NCI-H2227 treated with DMSO at 0.1 percent for 48 hours (cell line): Measurements from ENCODE around the gene MSI2.

Experiments used
- DNase-seq: peaks from one replicate; lab custom pipeline; 2025; lab: John Stamatoyannopoulos, UW

Gene MSI2

DNA sequence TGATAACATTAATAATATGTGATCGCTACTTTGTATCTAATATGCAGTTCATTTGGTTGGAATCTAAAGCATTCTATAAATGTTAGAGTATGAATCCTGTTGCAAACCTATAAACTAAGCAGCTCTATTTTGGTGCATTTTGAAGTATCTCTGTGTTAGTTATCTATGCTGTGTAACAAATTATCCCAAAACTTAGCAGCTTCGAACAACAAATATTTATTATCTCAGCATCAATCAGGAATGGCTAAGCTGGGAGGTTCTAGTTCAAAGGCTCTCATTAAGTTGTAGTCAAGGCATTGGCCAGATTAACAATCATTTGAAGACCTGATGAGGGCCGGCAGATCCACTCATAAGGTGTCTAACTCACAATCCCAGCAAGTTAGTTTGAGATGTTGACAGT lies 10.1 kb upstream of the MSI2 start:
- no peak for DNase-seq

DNA sequence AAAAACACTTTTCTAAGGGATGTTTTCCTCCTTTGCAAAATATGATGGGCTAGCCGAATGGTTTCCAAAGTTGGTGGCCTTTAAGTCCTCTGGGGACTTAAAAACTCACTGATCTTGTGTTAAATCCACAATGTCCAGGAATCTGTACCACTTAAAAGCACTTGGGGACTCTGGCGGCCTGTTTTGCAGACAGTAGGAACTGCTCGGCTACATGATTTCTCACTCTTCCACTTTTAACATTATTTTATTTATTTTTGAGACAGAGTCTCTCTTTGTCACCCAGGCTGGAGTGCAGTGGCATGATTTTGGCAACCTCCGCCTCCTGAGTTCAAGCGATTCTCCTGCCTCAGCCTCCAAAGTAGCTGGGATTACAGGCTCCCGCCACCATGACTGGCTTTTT lies 9.1 kb upstream of the MSI2 start:
- no peak for DNase-seq

GRCh38 chr17:57247913-57248312 lies 8.4 kb upstream of the MSI2 start:
- no peak for DNase-seq

- DNase-seq: no peak
These were observed 6.8 kb upstream of the MSI2 start for GRCh38 chr17:57249520-57249919.

DNA sequence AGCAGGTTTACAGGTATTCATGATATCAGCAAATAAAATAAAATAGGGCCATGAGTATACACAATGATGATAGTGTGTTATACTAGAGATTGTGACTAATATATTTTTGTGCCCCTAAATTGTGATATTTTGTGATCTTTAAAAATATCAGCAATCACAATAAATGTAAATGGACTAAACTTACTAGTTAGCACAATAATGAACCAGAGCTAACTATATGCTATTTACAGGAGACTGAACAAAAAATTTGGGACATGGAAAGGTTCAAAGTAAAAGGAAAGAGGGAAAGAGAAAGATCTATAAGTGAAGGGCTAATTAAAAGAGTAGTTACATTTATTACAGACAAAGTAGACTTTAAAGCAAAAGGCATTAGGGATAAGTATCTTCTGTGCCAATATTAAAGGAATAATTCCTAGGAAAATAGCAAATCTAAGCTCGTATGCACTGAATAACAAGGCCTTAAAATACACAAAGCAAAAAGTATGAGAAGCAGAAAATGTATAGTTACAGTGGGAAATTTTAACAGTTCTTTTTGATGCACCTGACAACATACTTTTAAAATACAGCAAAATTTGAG lies 5.0 kb upstream of the MSI2 start:
- DNase-seq: no peak

DNA sequence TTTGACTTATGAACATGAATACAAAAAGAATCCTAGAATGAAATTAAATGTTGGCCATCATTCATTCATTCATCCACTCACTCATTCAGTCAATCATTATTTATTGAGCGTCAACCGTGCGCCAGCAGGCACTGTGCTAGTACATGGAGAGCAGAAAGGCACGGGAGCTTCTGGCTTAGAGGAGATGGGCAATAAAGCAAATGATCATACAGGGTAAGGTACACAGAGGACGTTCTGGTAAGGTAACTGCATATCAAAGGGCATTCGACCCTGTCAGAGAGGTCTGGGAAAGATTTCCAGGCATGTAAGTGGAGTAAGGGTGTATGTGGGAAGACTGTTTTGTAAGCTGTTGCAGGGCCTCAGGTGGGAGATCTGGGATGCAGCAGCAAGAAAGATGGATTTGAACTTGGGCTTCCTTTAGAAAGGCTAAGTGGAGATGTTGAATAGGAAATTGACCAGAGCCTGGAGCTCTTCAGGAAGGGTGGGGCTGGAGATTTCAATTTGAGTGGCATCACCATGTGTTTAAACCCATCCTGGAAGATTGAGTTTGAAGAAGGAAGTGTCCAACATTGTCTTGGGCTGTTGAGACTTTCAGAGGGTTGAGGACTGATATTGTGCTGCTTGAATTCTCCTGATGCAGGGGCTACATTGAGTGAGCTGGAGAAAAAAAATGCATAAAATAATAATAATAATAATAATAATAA lies 2.8 kb upstream of the MSI2 start:
- no peak for DNase-seq

- no peak for DNase-seq
These were observed 1.0 kb upstream of the MSI2 start for GRCh38 chr17:57255182-57255775.

DNA sequence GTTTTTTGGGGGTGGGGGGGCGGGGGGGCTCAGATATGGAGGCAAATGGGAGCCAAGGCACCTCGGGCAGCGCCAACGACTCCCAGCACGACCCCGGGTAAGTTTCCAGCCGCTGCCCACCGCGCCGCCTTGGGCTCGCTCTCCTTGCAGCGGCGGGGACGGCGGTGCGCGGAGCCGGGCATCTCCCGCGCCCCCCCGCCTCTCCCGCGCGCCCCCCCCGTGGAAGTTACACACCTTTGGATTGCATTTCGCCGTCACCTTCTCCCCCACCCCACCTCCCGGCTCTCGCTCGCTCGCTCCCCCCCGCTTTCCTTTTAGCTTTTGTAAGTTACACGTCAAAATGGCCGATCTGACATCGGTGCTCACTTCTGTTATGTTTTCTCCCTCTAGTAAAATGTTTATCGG lies 387 bp downstream of the MSI2 start:
- no peak for DNase-seq

- no peak for DNase-seq
These were observed 1.0 kb downstream of the MSI2 start for GRCh38 chr17:57257195-57257894.

DNA sequence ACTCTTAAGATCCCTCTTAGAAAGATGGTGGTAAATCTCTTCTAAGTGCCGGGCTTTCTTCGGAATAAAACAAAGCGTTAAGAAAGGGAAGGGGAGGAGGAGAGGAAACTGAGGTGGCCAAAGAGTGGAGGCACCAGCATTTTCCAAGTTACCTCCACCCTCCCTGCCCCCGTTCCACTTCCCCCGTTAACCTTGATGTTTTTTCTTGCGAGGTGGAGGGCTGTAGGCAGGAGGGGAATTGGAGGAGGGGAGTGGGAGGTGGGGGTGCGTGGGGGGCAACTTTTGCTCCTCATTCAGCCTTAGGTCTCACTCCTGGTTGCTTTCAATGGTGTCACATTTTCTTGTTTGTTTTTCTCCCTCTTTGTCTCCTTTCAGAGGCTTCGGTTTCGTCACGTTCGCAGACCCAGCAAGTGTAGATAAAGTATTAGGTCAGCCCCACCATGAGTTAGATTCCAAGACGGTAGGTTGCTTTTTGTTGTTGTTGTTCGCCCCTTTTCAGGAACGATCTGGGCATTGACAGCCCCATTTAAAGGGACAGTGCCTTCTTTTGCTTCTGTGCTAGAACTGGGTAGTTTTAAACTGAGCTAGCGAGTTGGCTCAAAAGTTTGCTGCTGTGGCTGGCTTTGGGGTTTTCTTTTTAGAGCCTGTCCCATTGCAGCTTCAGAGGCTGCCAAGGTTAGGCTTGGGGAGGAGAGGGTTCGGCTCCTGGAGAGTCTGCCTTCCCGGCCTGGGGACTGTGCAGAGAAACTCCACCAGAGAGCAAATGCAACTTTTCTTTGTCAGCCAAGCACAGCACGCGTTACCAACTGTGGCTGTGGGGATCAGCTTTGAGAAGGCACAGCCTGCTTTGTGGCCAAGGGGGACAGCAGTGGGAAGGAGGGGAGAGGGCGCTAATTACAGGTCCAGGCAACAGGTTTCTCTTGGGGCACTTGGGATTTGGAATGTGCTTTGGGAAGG lies 1.9 kb downstream of the MSI2 start:
- no peak for DNase-seq

DNA sequence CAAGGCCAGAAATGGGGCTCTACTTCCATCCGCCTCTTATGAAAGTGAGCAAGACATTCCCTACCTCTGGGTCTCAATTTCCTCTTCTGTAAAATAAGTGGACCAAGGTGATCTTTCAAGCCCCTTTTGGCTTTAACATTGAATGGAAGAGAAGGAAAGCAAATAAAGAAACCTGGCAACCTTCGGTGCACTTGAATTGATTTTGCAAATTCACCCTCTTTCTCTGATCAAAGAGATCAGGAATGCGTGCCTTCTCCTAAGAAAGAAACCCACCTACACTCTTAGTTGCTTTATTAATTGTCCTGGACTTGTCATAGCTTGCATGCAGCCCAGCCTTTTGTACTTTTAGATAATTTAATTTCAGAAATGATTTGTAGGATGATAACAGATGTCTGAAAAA lies 3.0 kb downstream of the MSI2 start:
- DNase-seq: no peak

- DNase-seq: no peak
These were observed 3.5 kb downstream of the MSI2 start for GRCh38 chr17:57259817-57260216.

DNA sequence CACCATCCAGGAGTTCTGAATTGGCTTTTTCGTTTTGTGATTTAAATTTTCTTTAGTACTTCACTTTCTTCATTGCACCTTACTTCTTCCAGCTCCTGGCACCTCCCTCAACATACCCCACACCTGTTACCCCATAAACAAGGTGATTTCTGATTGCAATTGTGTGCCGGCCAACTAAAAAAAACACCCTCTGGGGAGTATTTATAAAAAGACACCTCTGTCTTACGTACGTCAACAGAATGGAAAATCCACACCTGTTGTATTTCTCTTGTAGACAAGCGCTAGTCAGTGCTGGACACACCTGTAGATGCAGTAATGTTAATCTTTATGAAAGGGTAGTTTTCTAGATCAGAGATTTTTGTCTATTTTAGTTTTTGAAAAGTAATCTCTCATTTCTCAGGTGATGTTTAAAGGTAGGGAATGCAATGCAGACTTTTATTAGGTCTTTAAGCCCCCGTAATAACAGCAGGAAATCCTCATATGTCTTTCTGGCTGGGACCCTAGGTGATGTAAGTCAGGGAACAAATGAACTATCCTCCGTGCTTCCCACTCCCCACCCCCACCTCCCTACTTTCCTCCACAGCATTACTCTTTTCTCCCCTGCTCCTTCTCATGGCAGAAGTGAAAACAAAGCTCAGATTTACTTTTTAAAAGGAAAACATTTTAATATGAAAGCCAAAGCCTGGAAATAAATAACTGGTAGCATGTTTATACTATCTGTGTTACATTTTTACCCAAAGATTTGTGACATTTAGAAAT lies 4.2 kb downstream of the MSI2 start:
- no peak for DNase-seq

DNA sequence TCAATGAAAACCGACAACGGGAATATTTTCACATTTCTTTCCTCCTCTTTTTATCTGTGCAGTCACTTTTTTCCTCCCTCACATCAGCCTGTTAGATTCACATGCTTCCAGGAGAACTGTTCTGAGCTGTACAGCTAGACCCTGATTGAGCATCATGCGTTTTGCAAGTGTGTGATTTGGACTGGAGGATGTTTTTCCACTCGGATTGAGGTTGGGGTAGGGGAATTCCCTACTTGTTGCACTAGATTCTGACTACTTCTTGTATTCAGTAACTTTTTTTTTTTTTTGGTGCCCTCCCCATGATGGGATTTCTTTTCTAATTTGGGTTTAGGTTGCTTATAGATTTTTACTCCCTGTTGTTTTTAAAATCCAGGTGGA lies 4.8 kb downstream of the MSI2 start:
- no peak for DNase-seq

- no peak for DNase-seq
These were observed 6.2 kb downstream of the MSI2 start for GRCh38 chr17:57262557-57262956.

DNA sequence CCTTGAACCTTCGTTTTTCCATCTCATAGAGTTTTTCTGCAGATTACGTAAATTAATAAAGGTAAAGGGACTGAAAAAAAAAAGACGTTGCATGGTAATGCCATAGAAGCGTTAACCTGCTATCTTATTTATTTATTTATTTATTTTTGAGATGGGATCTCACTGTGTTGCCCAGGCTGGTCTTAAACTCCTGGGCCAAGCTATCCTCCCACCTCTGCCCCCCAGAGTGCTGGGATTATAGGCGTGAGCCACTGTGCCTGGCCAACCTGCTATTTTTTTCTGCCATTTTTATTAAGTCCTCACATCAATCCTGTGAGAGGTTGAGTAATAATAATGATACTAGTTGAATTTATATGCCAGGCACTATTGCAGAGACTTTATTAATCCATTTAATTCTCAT lies 7.9 kb downstream of the MSI2 start:
- no peak for DNase-seq

GRCh38 chr17:57264776-57265175 lies 8.5 kb downstream of the MSI2 start:
- DNase-seq: no peak

DNA sequence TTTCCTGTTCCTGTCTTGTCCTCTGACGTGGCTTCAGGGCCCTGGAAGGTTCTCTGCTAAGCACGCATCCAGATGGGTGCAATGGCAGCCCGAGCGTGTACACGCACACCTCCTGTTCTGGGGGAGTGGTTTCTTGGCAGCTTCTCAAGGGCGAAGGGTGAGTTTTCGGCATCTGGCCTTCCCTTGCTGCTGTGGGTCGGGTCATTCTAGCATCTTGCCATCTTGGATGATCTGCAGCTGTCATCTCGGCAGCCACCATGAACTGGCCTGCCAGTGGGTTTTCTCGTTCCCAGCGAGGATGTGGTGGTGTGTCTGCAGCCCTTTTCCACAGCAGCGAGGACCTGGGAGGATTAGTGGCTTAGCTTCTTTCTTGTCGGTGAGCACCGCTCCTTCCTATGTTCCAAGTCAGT lies 10.6 kb downstream of the MSI2 start:
- DNase-seq: no peak

- no peak for DNase-seq
These were observed 11.9 kb downstream of the MSI2 start for GRCh38 chr17:57268181-57268580.

- DNase-seq: no peak
These were observed 12.7 kb downstream of the MSI2 start for GRCh38 chr17:57269052-57269451.

DNA sequence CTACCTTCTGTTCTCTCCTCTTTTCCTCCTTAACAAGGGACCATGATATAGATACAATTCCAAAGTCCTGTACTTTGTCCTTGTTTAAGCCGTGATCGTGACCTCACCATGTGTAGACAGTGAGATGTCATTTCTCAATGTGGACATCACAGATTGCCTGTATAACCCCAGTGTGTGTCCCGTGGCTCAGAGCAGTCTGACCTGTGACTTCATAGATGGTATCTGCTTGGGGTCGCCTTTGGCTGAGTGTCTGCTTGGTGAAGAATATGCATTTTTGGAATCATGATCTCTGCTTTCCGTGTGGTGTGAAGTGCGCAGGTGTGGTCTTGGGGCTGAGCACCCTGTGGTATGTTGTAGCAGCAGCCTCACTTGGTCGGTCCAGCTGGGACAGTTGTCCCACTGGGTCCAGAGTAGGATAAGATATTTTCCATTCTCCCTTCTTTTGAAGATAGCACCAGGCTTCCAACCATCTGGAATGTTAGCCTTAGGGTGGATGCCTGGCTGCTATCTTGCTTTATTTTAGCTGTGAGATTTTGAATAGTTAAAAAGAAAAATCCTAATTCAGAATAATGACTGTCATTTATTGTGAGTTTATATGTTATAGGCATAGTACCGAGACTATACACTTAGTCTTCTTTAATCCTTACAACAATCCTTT lies 13.4 kb downstream of the MSI2 start:
- no peak for DNase-seq
